GM08714 (cell line): Measurements from ENCODE around the gene FPR3.
"Not testable (repeated sequence)": the region's sequence is repeated elsewhere in the genome, so short reads cannot be mapped to it uniquely, and the experiment has no call there.

Source experiments
- H3K4me3 ChIP-seq: fragments of 200-500 bp; sonication (Bioruptor generic); 2 replicates; pipeline ENCODE4 v1.5.1; 2014; ENCODE audit warnings: mild to moderate bottlenecking, low read length, inconsistent platforms
- ZNF274 ChIP-seq: IDR thresholded peaks from 2 replicates; pipeline ENCODE4 v1.6.1; 2012; ENCODE audit warnings: mild to moderate bottlenecking, low read depth, low read length

FPR3 gene

DNA sequence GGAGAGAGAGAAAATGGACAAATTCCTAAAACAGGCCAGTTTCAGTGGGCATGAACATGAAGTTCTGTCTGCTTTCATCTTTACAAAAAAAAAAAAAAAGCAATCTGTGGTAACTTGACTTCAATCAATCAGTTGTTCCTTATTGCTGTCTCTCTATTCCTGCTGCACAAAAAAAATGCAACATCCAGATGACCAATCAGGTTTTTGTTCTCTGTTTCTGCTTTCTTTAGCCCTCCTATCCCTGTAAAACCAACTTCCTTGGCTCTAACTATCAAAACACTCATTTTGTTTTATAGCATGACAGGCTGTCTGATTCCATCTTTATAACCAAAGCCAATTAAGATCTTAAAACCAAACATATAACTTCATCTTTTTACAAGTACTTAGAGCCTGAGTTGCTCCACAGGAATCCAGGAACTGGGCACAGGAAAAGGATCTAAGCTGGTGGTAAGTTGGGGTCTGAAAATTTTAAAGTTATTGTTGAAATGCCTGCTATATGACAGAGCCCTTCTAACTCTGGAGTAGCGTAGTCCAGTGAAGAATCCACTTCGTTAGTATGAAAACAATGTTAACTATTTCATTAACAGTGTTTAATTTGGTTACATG, at the start of gene FPR3:
Gene FPR3 (plus strand): TSS at position 273 of the 606 bp plus-strand sequence. CDS start 28,592 bp downstream, outside the sequence.
- no peak within 1 kb of the TSS for H3K4me3 ChIP-seq
- no peak for TF ChIP-seq ZNF274

DNA sequence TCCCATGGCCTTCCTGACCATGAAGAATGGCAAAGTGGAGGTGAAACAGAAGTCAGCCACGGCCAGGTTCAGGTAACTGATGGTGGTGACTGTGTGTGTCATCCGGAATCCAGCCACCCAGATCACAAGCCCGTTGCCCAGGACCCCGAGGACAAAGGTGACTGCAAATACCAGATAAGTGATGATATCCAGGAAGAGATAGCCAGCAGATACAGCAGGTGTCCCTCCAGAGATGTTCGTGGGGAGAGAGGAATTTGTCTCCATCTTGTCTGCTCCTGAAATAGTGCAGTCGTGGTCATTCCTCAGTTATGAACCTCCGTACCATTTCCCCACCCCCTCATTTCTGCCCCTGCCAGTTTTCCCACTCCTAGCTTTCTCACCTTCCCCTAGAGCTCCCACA, 48.2 kb upstream of the FPR3 start:
- no peak overlapping the region for H3K4me3 ChIP-seq
- TF ChIP-seq ZNF274 = no peak

GRCh38 chr19:51749979-51750378, 45.0 kb upstream of the FPR3 start:
- TF ChIP-seq ZNF274 = no peak
- H3K4me3 ChIP-seq = no peak overlapping the region

- no peak for TF ChIP-seq ZNF274
- H3K4me3 ChIP-seq = no peak overlapping the region
Observed at GRCh38 chr19:51750400-51751094, 44.4 kb upstream of the FPR3 start.

DNA sequence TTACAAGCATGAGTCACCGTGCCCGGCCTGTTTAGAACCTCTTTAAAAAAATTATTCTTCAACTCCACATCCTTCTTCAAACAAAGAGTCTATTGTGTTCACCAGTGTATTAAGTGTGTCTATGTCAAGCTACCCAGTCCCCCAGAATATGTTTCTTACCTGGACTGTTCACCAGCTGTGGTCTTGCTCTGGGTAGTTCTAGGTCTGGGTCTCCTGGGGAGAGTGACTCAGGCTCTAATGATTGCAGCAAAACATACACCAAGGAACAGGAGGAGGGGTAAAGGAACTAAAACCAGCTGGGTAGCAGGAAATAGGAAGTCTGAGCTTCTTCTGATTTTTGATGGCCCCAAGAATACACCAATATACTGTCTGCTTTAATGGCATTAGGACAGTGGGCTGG, 43.3 kb upstream of the FPR3 start, which contains the start of gene FPR1:
Gene FPR1 (minus strand): TSS at position 224 of the 400 bp plus-strand sequence. CDS start 4,884 bp downstream, outside the sequence.
- TF ChIP-seq ZNF274 = no peak
- H3K4me3 ChIP-seq = no peak within 1 kb of the TSS

- H3K4me3 ChIP-seq = no peak overlapping the region
- no peak for TF ChIP-seq ZNF274
Observed at GRCh38 chr19:51754109-51754508, 40.8 kb upstream of the FPR3 start.

DNA sequence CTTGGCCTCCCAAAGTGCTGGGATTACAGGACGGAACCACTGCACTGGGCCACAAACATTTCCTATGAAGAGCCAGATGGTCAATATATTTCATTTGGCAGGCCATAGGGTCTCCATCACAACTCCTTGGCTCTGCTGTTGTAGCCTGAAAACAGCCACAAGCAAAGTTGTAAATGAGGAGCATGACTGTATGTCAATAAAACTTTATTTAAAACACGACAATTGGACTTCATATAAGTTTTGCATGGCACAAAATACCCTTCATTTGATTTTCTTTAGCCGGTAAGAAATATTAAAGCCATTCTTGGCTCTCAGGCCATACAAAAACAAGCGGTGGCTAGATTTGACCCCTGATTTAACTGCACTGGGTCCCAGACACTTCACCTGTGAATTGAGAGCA, 40.2 kb upstream of the FPR3 start:
- no peak overlapping the region for H3K4me3 ChIP-seq
- TF ChIP-seq ZNF274 = no peak

GRCh38 chr19:51755571-51755970, 39.4 kb upstream of the FPR3 start:
- no peak overlapping the region for H3K4me3 ChIP-seq
- TF ChIP-seq ZNF274 = no peak

- TF ChIP-seq ZNF274 = no peak
- no peak within 1 kb of the TSS for H3K4me3 ChIP-seq
Observed at GRCh38 chr19:51760697-51761356, 34.1 kb upstream of the FPR3 start, which contains the start of gene FPR2. FPR2 (plus strand) TSS chr19:51761180; CDS start chr19:51768659, 7,479 bp downstream.

DNA sequence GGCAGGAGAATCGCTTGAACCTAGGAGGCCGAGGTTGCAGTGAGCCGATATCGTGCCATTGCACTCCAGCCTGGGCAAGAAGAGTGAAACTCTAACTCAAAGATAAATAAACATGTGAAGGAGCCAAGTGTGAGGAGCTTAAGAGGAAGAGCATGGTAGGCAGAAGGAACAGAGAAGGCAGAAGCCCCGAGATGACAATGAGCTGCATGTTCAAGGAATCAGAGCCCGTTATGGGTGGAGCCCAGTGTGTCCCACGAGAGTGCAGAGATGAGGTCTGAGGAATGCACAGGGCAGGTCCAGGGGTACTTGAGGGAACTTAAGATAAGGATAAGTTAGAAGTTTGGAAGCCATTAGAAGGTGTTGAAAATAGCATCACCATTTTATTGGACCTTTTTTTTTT, 33.3 kb upstream of the FPR3 start:
- TF ChIP-seq ZNF274 = no peak
- H3K4me3 ChIP-seq = no peak overlapping the region

- TF ChIP-seq ZNF274 = no peak
- no peak overlapping the region for H3K4me3 ChIP-seq
Observed at GRCh38 chr19:51765086-51765485, 29.9 kb upstream of the FPR3 start.

GRCh38 chr19:51766461-51766860, 28.5 kb upstream of the FPR3 start:
- TF ChIP-seq ZNF274 = no peak

DNA sequence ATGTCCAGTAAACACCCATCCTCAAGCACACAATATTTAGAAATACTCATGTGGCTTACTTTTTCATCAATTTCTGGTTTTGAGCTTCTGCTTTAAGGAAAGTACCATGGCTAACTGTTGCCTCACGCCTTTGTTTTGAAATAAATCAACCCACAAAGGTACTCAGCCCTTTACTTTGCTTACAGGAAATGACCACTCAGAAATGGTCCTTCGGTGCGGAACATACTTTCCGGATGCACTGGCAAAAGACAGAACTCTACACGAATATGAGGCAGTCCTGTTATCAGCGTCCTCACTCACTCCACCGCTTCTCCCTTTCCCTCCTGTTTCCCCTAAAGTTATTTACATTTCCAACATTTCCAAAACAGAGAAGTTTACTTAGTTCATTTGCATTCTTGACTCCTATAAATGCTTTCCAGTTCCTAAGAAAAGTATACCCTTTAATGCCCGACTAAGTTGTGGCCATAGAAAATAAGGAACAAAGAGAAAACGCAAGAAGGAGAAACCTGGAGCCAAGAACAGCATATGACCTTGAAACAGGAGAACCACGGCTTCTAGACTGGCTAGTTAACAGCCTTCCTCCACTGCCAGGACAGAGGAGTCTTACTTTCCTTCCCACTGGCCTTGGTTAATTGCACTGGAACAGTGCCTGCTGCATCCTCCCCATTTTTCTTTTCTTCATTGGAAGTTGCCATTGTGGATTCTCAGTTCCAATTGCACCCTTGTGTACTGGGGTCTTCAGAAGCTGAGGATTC, 23.4 kb upstream of the FPR3 start:
- no peak for TF ChIP-seq ZNF274
- no peak overlapping the region for H3K4me3 ChIP-seq

More at GRCh38 chr19:51766461-51766860, 28.5 kb upstream of the FPR3 start:
- H3K4me3 ChIP-seq = no peak overlapping the region

GRCh38 chr19:51772977-51773376, 22.0 kb upstream of the FPR3 start:
- no peak overlapping the region for H3K4me3 ChIP-seq
- TF ChIP-seq ZNF274 = no peak

DNA sequence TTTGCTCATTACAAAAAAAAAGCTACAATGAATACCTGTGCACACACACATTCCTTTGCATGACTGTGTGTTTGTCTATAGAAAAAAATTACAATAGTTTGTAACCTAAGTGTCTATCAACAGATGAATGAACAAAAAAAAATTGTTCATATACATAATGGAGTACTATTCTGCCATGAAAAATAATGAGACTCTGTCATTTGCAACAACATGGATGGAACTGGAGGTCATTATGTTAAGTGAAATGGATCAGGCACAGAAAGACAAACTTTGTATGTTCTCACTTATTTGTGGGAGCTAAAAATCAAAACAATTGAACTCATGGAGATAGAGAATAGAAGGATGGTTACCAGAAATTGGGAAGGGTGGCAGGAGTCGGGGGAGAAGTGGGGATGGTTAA, 18.4 kb upstream of the FPR3 start:
- H3K4me3 ChIP-seq = not testable (repeated sequence)
